Stimulated activated CD8-positive, alpha-beta memory T cell treated with anti-CD3 and anti-CD28 coated beads, Interleukin-7, amount 100 ng/mL, for 1 hour (primary cell): ENCODE data around the gene ACSBG1.

ENCODE experiments used
- DNase-seq, 2 donors: peaks; one replicate each; pipeline ENCODE4 v3.0.0-alpha.2; 2020; ENCODE audit warnings: low read depth in 2 of 2

Gene ACSBG1

DNA sequence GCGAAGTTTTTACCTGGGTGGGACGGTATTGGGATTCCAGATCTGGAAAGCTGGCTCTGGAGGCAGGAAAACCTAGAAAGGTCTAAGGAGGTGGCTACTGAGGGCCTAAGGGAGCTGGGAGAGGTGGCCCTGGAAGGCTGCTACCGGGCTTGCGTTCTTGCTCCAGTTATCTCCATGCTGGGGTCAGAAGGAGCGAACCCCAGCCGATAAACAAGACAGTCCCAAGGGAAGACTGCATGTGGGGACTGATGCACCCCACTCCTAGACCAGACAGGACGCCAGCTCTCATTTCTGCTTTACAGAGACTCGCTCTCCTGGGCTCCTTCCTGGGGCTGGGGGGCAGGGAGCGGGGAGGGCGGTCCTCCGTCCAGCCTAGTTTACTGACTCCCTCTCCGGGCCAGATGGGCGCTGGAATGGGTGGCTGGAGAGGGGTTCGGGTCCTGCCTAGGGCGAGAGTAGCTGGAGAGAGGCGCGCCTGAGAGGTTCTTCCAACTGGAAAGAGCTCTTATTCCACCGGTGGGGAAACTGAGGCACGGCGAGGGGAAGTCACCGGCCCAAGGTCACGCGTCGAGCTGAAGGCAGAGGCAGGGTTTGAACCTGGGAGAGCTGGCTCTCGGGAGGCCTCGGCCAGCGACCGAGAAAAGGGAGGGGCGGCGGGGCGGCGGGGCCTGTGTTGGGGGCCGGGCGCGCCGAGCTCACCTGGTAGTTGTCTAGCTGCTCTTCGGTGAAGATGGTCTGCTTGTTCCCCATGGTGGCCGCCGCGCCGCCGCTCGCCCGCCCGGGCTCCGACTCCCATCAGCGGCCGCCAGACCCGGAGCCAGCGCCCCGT lies 103.7 kb downstream of the ACSBG1 start:
- DNase-seq, result no peak

DNA sequence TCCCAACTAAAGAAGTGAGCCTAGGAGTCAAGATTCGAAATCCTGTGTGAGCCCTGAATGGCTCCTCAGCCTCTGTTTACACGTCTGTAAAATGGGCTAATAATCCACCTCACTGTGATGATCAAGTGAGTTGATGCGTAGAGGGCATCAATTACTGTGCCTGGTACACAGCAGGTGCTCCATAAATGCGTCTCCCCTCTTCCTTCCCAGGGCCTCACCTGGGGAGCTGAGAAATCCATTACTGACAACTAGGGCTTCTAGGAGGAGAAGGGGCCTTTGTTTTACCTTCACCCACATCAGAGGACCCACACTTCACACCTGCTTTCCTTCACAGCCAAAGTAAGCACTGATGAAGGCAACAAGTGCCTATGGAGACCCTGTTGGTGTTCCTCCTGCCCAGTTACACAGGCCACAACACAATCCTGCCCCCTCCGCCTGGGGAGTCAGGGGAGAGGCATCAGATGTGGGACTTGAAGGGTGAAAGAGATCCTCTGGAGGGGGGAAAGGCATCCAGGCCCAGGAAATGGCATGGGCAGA lies 104.5 kb downstream of the ACSBG1 start:
- no peak for DNase-seq

DNA sequence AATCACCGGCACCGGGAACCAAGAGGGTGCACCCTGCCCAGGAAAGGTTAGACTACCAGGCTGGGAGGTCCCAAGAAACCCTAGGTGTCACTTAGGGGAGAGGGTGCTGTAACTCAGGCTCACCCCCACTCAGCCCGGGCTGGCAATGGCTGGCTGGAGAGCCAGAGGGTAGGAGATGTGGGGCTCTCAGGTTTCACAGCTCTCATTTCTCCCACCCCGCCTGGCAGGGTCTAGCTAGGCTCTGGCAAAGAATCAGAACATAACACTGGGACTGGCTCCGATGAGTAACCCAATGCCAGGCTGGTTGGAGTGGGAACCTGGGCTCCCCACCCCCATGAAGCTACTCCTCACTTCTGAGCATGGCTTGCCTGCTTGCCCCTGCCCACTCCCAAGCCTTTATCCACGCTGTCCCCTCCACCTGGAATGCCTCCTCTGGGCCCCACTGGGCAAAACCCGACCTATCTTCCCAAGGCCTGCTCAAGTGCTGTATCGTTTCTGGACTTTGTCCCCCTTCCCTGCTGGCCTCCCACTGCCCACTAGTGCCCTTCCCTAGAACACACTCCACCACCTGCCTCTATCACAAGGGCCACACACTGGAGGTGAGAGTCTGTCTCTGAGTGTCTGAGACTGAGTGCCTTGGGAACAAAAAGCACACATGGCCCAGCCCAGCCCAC lies 105.2 kb downstream of the ACSBG1 start:
- no peak for DNase-seq

DNA sequence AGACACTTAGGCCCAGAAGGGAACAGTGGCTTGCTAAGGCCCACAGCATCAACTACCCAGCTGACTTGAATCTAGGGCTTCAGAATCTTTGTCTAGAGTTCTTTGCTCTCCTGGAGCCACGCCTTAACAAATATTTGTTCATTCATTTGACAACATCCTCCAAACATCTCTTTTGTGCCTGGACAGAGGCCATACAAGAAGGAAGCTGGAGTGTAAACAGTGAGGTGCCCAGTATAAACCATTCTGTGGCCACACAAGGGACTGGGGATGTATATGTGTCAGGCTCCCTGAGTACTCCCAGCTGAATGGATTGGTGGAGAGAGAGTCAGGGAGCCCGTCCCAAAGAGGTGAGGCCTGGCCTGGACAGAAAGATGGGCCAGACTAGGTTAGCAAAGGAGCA lies 106.5 kb downstream of the ACSBG1 start:
- no peak for DNase-seq

DNA sequence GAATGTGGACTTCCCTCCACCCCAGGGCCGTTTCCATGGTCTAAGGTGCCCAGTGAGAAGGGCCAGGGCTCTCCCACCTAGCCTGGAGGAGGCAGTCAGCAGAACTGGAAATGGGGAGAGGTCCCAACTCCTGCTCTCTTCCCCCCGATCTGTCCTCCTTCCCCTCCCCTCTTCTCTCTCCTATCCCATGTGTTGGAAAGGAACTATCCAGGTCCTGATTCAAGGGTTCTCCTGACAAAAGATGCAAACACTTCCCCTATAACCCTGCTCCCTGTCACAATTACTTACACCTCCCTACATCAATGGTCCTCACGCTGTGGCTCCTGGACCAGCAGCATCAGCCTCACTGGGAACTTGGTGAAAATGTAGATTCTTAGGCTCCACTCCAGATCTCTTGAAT lies 109.1 kb downstream of the ACSBG1 start:
- no peak for DNase-seq

DNA sequence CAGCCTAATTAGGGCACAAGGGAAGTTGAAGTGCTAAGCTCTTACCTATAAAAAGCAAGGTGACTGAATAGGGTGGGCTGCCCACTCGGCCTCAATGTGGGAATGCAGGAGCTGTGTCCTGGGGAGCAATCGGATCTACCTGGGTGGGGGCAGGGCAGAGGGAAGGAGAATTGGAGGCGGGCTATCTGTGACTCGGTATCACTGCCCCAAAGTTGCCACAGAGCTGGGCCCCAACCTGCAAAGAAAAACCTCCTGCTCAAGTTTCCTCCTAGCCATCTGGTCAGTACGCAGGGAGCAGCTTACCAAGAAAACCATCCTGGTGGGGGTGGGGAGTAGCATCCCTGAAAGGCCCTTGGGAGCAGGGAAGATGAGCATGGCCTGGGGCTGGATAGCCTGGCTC lies 113.8 kb downstream of the ACSBG1 start:
- DNase-seq, result no peak
